ENCODE results near the gene LTA.

Gene LTA

GRCh38 chr6:31621320-31621939 lies 49.3 kb downstream of the LTA start:
- H3K27me3 ChIP-seq (ENCODE audit: low read depth, low read length) = no peaks in the 10 kb centered on the region
- H3K36me3 ChIP-seq (ENCODE audit: control insufficient read depth in 1 of 2, insufficient read depth in 2 of 2, low read length in 2 of 2) = peaks cover 27 to 33% of the 10 kb centered on the region in 2 donors
- peaks cover 0 to 17% of the 10 kb centered on the region in 2 donors for H3K4me1 ChIP-seq (ENCODE audit: control insufficient read depth in 1 of 2, insufficient read depth in 2 of 2, low read length in 2 of 2)
- no peaks in the 10 kb centered on the region for H3K9me3 ChIP-seq (ENCODE audit: control insufficient read depth in 1 of 2, low read length in 2 of 2)
- peak overlapping the region; percentile 93 for H3K4me3 ChIP-seq (ENCODE audit: low read depth in 1 of 2, low read length in 2 of 2)
- H3K27ac ChIP-seq (ENCODE audit: low read length) = peak overlapping the region; percentile 92

- peaks cover 0 to 17% of the 10 kb centered on the region in 2 donors for H3K4me1 ChIP-seq (ENCODE audit: control insufficient read depth in 1 of 2, insufficient read depth in 2 of 2, low read length in 2 of 2)
- H3K4me3 ChIP-seq (ENCODE audit: low read depth in 1 of 2, low read length in 2 of 2) = peak overlapping the region; percentile 93
- peaks cover 33 to 38% of the 10 kb centered on the region in 2 donors for H3K36me3 ChIP-seq (ENCODE audit: control insufficient read depth in 1 of 2, insufficient read depth in 2 of 2, low read length in 2 of 2)
- H3K27ac ChIP-seq (ENCODE audit: low read length) = peak overlapping the region; percentile 92
- H3K9me3 ChIP-seq (ENCODE audit: control insufficient read depth in 1 of 2, low read length in 2 of 2) = no peaks in the 10 kb centered on the region
- no peaks in the 10 kb centered on the region for H3K27me3 ChIP-seq (ENCODE audit: low read depth, low read length)
These were observed 49.9 kb downstream of the LTA start for GRCh38 chr6:31621991-31622390.

- Histone ChIP-seq H3K27ac (ENCODE audit: low read length) (peak overlapping the region; percentile 92), H3K36me3 (ENCODE audit: control insufficient read depth in 1 of 2, insufficient read depth in 2 of 2, low read length in 2 of 2) (peaks cover 40 to 45% of the 10 kb centered on the region in 2 donors), H3K9me3 (ENCODE audit: control insufficient read depth in 1 of 2, low read length in 2 of 2) (no peaks in the 10 kb centered on the region), H3K4me1 (ENCODE audit: control insufficient read depth in 1 of 2, insufficient read depth in 2 of 2, low read length in 2 of 2) (peaks cover 0 to 17% of the 10 kb centered on the region in 2 donors), H3K4me3 (ENCODE audit: low read depth in 1 of 2, low read length in 2 of 2) (peak overlapping the region; percentile 93), H3K27me3 (ENCODE audit: low read depth, low read length) (no peaks in the 10 kb centered on the region)
These were observed 50.6 kb downstream of the LTA start for GRCh38 chr6:31622684-31623091.

Measured in muscle layer of duodenum (tissue), 2 donors.